GM18519 (cell line): ENCODE data around the gene EEF2K.

Experiments
- ATAC-seq: cut with Tn5 transposase; IDR thresholded peaks from one replicate; pipeline ENCODE4 v1.9.1; 2021; ENCODE audit warnings: mild to moderate bottlenecking, moderate library complexity; ENCODE audit not compliant: unreplicated experiment, low FRiP score

EEF2K gene

DNA sequence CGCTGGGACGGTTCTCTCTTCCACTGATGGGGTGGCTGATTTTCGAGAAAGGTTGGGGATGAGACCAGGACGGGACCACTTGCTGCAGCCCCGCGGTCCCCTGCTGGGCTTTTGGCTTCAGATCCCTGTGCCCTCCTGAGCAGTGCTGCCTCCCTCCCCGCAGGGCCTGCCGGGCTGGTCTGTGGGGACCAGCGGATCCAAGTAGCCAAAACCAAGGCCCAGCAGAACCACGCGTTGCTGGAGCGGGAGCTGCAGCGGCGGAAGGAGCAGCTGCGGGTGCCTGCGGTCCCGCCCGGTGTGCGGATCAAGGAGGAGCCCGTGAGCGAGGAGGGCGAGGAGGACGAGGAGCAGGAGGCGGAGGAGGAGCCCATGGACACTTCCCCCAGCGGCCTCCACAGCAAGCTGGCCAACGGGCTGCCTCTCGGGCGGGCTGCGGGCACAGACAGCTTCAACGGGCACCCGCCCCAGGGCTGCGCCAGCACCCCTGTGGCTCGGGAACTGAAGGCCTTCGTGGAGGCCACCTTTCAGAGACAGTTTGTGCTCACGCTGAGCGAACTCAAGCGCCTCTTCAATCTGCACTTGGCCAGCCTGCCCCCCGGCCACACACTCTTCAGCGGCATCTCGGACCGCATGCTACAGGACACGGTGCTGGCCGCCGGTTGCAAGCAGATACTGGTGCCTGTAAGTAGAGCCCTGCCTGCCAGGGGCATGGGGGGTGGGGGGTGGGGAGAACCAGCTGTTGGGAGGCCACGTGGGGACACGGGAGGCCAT is 119.7 kb downstream of the EEF2K start:
- ATAC-seq, result no peak

DNA sequence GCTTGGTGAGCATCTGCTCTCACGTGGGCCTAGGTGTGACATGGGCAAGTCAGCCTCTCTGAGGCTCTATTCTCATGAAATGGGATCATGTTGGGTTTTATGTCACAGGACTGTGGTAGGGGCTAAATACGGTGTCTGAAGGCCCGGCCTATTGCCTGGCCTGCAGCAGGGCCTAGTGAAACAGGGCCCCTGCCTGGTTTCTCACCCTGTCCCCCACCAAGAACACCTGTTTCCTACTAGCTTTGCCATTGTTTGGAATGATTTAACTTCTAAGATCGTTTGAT is 120.2 kb downstream of the EEF2K start:
- no peak for ATAC-seq

DNA sequence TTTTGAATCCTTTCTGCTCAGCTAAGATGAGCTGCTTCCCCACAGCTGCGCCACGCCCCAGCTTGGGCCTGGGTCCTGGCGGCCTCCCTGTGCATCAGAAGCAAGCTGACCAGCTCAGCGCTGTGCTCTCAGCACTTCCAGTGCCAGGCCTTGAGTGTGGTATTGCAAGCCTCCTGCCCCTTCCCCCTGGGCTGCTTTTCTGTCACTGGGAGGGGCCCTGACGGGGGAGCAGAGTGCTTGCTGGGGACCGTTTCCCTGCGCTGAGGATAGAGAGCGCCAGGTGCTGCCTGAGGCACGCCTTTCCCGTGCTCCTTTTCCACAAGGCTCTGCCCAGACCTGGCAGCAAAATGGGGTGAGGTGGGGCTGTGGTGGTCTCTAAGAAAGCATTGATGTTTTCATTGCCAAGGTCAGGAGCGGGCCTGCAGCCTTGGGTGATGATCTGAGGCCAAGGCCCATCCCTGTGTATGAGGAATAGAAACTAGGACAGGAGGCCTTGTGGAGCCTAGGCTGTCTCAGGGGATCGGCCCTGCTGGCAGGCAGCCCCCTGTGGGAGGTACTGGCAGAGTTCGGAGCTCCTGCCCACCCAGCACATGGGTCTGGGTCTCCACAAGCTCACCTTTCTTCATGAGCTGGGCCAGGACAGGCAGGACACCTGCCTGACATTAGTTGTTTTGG is 120.8 kb downstream of the EEF2K start:
- no peak for ATAC-seq

DNA sequence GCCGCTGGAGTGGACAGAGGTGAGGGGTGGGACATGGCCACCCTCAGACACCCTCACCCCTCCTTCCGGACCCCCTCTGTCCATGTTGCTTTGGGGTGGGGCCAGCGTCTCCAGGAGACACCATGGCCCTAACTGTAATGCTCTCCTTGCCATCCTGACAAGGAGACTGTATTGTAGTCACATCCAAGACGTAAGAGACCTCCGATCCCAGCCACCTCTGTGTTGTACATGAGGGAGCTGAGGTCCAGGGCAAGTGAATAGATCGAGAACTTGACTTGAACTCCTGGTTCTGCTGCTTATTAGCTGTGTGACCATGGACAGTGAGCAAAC is 121.3 kb downstream of the EEF2K start:
- no peak for ATAC-seq

DNA sequence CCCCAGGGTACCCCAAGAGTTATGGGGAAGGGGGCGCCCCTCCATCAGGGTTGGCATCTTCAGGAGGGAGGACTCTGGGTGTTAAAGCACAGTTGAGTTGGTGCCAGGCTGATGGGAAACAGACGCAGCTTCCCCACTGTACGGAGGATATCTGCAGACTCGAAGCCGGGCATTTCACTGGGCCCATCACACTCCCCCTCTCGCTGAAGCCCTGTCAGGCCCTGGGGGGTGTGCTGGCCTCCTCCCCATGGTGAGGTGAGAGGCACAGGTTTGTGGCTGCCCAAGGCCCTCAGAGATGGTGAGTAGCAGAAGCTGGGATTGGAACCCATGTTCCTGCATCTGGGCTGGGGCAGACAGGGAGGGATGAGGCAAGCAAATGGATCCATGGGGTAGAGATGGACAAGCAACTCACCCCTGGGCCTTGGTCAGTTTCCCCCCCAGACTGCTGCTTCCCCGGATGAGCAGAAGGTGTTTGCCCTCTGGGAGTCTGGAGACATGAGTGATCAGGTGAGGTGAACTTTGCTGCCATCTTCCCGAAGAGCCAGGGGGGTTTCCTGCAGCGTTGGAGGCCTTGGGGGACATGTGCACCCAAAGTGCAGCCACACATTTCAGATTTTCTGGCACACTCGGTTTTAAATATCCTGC is 122.1 kb downstream of the EEF2K start:
- ATAC-seq, result no peak

DNA sequence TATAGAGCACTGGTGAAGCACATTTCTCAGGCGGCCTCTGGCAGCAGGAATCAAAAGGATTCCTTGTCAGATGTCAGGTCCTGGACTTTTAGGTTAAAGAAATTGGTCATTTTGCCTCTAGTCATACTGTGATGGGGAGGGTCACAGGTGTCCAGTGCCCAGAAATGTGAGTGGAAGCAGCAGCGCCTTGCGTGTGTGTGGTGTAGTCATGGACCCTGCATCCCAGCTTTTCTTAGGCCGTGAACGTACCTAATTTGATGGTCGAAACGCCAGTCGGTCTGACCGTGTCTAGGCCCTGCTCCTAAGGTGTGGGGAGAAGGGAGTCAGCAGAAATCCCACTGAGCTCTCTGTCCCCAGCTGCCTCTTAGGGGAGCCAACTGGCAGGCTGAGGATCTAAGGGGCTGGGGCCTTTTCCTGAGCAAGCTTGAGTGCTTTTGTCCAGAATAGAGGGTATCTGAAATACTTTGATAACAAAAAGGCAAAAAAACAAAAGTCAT is 123.2 kb downstream of the EEF2K start:
- no peak for ATAC-seq

DNA sequence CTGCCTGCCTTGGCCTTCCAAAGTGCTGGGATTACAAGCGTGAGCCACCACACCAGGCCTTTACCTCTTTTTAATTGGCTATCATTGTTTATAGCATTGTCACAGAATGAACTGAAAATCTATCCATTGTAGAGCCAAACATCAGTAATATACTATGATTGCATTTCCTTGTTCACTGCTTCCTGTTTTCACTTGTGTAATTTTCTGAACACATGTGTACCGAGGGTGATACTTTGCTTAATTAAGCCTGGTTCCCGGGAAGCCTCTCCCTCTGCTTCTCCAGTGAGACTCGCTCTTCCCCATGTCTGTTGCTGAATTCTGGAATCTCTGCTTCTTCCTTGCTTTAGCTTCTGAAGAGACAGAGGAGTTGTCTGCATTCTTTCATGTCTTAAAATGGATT is 124.2 kb downstream of the EEF2K start:
- no peak for ATAC-seq

DNA sequence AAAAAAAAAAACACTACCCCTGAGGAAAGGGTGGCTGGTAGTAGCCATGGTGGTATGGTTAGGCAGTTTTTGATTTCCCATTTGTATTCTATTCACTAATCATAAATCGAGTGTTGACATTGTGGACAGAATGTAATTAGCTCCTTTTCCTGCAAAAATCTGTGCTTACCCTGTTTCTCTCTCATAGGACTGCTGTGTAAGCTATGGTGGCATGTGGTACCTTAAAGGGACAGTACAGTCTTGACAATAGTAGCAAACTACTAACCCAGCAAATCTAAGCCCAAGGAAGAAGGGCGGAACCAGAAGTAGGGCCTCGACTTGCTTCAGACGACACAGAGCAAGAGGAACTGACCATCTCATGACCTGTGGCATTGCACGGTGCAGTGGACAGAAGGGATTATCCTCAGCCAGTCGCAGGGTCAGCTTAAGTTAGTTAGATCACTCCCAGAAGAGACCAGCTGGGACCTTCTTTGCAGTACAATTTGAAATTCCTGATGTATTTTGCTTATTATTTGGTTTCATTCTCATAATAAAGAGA is 127.4 kb downstream of the EEF2K start:
- no peak for ATAC-seq

DNA sequence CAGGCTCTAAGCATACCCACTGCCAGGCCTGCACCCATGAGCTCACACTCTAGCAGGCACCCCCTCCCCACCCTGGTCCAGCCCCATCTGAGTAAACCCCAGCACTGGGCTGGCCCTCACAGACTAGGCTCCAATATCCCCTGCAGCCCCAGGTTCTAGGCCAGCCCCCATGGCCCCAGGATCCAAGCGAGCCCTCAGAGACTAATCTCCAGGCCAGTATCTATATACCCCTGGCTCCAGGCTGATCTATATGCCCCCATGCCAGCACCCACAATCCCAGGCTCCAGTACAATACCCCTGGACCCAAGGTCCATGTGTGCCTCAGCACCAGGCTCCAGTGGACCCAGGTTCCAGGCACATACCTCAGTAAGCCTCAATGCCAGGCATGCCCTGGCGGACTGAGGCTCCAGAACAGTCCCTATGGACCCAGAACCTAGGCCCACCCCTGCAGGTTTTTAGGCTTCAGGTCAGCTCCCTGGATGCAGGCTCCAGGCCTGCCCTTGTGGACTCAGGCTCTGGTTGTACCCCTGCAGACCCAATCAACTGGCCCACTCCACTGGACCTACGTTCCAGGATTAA is 129.7 kb downstream of the EEF2K start:
- no peak for ATAC-seq

DNA sequence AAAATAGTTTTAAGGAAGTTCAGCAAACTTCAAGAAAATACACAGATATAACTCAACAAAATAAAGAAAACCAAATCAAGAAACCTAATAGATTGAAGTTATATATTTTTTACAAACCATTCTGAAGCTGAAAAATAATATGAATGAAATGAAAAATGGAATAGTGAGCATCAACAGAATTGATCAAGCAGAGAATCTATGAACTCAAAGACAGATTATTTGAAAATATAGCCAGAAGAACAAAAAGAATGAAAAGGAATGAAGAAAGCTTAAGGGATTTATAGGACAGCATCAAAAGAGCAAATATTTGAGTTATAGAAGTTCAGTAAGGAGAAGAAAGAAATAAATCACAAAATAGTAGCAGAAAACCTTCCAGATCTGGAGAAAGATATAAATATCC is 130.5 kb downstream of the EEF2K start:
- no peak for ATAC-seq

DNA sequence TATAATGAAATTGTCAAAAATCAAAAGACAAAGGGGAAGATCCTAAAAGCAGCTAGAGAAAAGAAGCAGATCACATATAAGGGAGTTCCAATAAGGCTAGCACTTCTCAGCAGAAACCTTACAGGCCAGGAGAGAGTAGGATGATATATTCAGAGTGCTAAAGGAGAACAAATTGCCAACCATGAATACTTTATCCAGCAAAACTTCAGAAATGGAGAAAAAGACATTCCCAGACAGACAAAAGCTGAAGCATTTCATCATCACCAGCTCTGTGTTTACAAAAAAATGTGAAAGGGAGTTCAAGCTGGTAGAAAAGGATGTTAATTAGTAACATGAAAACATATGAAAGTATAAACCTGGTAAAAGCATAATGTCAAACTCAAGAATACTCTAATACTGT is 131.0 kb downstream of the EEF2K start:
- no peak for ATAC-seq

DNA sequence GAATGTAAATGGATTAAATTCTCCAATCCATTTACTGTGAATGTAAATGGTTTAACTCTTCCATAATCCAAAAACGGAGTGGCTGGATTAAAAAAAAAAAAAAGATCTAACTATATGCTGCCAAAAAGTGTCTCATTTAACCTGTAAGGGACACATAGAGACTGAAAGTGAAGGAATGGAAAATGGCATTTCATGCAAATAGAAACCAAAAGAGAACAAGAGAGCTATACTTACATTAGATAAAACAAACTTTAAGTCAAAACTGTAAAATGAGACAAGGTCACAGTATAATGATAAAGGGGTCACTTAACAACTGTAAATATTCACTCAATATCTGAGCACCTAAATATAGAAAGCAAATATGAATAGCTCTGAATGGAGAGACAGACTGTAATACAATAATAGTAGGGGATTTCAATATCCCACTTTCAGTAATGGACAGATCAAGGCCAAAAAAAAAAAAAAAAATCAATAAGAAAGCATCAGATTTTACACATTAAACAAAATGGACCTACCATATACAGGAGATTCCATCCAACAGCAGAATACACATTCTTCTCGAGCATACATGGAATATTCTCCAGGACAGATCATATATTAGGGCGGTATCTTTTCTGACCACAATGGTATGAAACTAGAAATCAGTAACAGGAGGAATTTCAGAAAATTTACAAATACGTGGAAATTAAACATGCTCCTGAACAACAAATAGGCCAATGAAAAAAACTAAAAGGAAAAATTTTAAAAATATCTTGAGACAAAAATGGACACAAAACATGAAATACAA is 132.0 kb downstream of the EEF2K start:
- no peak for ATAC-seq
